Measurements from ENCODE around the gene ANKUB1. TPM values are rescaled to one million over a fixed set of nuclear protein-coding genes. Genes with fewer than 3 reads are reported as not detected.

ANKUB1 gene
- total RNA-seq, 1 experiment from 2014 or later: not detected

GRCh38 chr3:149816986-149817385 lies 24.6 kb upstream of the ANKUB1 start (continued):
- no peak for TF ChIP-seq ZNF512 (CRISPR knock-in tag; IDR thresholded peaks at IDR 0.05; ENCODE audit: borderline replicate concordance)
- no peak for TF ChIP-seq SOX15 (CRISPR knock-in tag; IDR thresholded peaks at IDR 0.05)
- TF ChIP-seq IRF2 (CRISPR knock-in tag; IDR thresholded peaks at IDR 0.05; ENCODE audit: borderline replicate concordance, low read depth): no peak
- no peak for TF ChIP-seq E2F4 (CRISPR knock-in tag; IDR thresholded peaks at IDR 0.05; ENCODE audit: borderline replicate concordance, low read depth)
- TF ChIP-seq ZNF671 (CRISPR knock-in tag; IDR thresholded peaks at IDR 0.05): no peak
- TF ChIP-seq TP53 (CRISPR knock-in tag; IDR thresholded peaks at IDR 0.05): no peak

DNA sequence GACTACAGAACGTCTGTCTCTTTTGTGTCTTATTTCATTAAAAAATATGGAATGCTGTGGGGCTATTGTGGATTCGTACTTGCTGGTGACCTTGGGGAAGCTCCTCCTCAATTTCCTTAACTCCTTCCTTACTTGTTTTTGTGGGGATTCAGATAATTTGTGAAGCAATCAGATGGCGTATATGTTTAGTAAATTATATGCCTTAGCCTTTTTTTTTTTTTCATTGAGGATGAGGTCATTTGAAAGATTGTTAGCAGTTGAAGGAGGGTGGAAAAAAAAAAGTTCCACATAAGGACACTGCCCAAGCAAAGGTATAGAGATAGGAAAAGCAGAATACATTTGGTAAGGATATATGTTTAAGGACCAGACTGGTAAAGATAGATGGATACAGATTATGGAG lies 24.0 kb upstream of the ANKUB1 start:
- H3K4me1 Mint-ChIP-seq: peaks cover 61% of the 10 kb centered on the region
- no peaks in the 10 kb centered on the region for H3K27me3 Mint-ChIP-seq (ENCODE audit: low read depth)
- TF ChIP-seq IRF2 (CRISPR knock-in tag; IDR thresholded peaks at IDR 0.05; ENCODE audit: borderline replicate concordance, low read depth) (no peak), FOXJ3 (CRISPR knock-in tag; IDR thresholded peaks at IDR 0.05; ENCODE audit: borderline replicate concordance) (no peak), OVOL2 (CRISPR knock-in tag; IDR thresholded peaks at IDR 0.05; ENCODE audit: borderline replicate concordance) (no peak), JUN (CRISPR knock-in tag; IDR thresholded peaks at IDR 0.05) (no peak), USF2 (CRISPR knock-in tag; IDR thresholded peaks at IDR 0.05) (no peak), RELA (CRISPR knock-in tag; IDR thresholded peaks at IDR 0.05; ENCODE audit: borderline replicate concordance) (no peak), FOXP1 (CRISPR knock-in tag; IDR thresholded peaks at IDR 0.05; ENCODE audit: borderline replicate concordance) (no peak), CDX4 (CRISPR knock-in tag; IDR thresholded peaks at IDR 0.05; ENCODE audit: borderline replicate concordance) (no peak), ETV6 (CRISPR knock-in tag; IDR thresholded peaks at IDR 0.05) (no peak), ATF1 (CRISPR knock-in tag; IDR thresholded peaks at IDR 0.05) (no peak), NR2C2 (CRISPR knock-in tag; IDR thresholded peaks at IDR 0.05) (no peak), TCF7 (CRISPR knock-in tag; IDR thresholded peaks at IDR 0.05; ENCODE audit: low read depth) (no peak), GABPB1 (CRISPR knock-in tag; IDR thresholded peaks at IDR 0.05) (no peak), KAT7 (CRISPR knock-in tag; IDR thresholded peaks at IDR 0.05; ENCODE audit: borderline replicate concordance) (no peak), ZNF219 (CRISPR knock-in tag; IDR thresholded peaks at IDR 0.05; ENCODE audit: borderline replicate concordance) (no peak), TP53 (CRISPR knock-in tag; IDR thresholded peaks at IDR 0.05) (no peak), SOX15 (CRISPR knock-in tag; IDR thresholded peaks at IDR 0.05) (no peak)
- TF ChIP-seq, protein P1, sequence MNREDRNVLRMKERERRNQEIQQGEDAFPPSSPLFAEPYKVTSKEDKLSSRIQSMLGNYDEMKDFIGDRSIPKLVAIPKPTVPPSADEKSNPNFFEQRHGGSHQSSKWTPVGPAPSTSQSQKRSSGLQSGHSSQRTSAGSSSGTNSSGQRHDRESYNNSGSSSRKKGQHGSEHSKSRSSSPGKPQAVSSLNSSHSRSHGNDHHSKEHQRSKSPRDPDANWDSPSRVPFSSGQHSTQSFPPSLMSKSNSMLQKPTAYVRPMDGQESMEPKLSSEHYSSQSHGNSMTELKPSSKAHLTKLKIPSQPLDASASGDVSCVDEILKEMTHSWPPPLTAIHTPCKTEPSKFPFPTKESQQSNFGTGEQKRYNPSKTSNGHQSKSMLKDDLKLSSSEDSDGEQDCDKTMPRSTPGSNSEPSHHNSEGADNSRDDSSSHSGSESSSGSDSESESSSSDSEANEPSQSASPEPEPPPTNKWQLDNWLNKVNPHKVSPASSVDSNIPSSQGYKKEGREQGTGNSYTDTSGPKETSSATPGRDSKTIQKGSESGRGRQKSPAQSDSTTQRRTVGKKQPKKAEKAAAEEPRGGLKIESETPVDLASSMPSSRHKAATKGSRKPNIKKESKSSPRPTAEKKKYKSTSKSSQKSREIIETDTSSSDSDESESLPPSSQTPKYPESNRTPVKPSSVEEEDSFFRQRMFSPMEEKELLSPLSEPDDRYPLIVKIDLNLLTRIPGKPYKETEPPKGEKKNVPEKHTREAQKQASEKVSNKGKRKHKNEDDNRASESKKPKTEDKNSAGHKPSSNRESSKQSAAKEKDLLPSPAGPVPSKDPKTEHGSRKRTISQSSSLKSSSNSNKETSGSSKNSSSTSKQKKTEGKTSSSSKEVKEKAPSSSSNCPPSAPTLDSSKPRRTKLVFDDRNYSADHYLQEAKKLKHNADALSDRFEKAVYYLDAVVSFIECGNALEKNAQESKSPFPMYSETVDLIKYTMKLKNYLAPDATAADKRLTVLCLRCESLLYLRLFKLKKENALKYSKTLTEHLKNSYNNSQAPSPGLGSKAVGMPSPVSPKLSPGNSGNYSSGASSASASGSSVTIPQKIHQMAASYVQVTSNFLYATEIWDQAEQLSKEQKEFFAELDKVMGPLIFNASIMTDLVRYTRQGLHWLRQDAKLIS (CRISPR knock-in tag; IDR thresholded peaks at IDR 0.05; ENCODE audit: borderline replicate concordance): no peak
- ChIA-PET CTCF (interaction anchor here (0.7 kb wide), 1 partner anchor 8 kb away, joined by 6 read pairs; no protein-coding TSS in a partner anchor), POLR2A (no interaction called here)
- H3K9me3 Mint-ChIP-seq: peaks cover under 1% of the 10 kb centered on the region
- 0 out of 2 replicates have a peak, but pooled peaks cover under 1% of the 10 kb centered on the region for H3K36me3 Mint-ChIP-seq
- DNase-seq (ENCODE audit: low spot score) (no peak), ATAC-seq (no peak)
- H3K4me3 Mint-ChIP-seq: no peak overlapping the region
- no peak overlapping the region for H3K27ac Mint-ChIP-seq

Data from WTC11 (cell line).